ENCODE results near the gene WDR48.
"Not testable (repeated sequence)": the region's sequence is repeated elsewhere in the genome, so short reads cannot be mapped to it uniquely, and the experiment has no call there.

WDR48 gene

DNA sequence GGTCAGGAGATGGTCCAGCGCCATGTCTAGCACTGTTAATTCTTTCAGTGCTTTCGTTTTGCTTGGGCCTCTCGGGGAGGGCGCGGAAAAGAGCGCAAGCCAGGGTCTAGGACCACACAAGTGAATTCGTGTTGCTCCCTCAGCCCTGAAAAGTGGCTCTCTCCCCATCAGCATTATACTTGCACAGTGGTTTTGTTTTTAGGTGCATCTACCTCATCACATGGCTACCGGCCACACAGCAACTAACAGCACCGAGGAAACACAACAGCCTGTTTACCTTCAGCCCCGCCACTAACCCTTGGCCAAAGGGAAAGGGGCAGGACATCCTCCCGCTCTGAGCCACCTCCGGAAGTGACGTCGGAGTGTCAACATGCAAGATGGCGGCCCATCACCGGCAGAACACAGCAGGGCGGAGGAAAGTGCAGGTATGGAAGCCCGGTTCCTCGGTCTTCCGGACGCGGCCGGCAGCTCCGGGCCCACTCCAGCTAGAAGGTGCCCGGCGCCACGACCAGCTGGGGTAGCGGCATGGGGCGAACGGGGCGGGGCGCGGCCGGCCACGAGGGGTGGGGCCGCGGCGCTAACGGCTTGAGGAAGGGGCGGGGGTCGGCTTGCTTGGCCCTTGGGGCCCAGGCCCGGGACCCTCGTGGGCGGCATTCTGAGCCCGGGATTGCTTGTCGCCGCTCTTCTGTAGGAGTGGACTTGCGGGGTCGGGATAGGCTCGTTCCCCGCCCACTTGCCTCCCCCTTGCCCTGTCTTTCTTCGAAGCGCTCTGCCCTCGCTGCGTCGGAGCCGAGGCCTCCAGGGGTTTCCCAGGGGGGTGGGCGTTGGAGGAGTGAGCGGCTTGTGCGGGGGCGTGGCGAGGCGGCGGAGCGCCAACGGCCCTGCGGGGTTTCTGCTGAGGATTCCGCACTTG is at the start of gene WDR48, which contains the start of gene SCN11A:
Gene WDR48, plus strand, starts transcription at position 368 of the 913 bp plus-strand sequence. Its CDS starts 10 bp downstream, at position 378.
Gene SCN11A, minus strand, starts transcription at position 296 of the 913 bp plus-strand sequence. CDS start 101,582 bp downstream, outside the sequence.
- peak; percentile 52 for DNase-seq

DNA sequence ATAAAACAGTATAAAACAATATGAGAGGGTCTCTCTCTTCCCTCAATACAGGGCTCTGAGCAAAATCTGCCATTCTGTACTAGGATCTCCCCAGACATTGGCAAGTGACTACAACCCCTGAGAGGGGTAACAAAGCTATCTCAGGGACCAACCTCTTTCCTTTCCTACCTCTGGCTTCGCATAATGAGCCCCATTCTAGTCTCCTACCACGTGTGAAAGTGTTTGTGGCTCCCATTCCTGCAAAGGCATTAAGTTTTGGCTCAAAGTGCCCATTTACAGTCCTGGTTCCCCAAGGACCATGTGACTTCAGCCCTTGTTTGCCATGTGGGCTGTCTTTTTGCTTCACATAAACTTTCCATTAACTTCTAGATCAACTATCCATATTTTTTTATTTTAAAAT is 46.5 kb upstream of the WDR48 start:
- DNase-seq = no peak

DNA sequence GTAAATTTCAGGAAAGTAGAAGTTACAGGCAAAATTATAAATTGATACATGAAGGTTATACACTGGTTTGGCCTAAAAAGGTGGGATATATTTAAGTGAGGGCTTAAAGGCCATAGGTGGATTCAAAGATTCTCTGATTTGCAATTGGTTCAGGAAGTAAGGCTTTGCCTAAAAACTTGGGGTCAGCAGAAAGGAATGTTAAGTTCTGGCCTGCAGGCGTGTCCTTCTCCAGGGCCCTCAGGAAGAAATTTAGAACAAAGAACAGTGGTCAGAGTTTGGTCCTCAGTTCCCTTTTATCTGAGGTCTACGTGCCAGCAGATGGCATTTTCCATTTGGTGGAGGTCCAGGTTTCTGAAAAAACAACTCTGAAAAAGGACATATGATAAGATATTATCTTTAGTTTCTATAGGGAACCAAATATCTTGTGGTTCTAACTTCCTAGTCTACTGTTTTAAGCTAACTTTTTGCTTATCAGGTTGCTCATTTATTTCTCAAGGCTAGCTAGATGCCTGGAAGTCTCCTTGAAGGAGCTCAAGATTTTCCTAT is 40.6 kb upstream of the WDR48 start:
- no peak for DNase-seq

DNA sequence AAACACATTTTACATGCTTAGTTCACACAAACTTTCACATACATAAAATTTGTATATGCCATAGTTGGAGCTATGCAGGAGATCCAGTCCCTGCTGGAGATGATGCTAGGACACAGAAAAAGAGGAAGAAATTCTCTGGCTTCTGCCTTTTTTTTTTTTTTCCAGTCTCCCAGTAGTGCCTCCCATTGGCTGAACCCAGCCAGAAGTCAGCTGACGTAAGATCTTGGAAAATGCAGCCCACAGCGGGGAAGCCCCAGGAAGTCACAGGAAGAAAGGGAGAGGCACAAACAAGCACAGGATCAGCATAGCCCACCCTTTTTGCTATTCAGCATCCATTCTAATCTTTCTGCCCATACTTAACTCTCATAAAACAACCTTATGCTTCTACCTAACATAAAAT is 38.5 kb upstream of the WDR48 start:
- DNase-seq = no peak

DNA sequence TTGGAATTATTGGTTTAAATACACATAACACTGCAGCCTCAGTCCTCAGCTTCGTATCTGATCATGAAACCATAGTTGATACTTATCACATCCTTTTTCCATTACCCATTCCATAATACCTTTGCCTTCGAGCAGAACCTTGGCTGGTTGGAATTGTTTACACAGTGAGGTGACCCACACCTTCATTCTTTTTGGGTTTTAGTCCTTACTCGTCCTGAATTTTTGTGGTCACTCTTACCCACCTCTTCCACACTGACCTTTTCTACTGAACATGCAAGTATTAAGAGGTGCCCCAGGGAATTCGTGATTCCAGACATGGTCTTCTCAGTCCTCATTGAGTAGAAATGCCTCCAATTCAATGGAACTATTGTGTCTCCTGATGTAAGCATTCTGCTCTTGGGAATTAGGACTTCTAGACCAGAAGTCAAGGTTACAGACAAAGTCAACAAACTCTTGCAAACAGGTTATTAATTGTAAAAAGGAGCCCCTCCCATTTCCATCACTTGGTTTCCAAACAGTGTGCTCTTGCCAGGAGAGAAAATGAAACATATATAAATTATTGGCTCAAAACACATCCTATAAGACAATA is 37.8 kb upstream of the WDR48 start:
- DNase-seq = no peak

DNA sequence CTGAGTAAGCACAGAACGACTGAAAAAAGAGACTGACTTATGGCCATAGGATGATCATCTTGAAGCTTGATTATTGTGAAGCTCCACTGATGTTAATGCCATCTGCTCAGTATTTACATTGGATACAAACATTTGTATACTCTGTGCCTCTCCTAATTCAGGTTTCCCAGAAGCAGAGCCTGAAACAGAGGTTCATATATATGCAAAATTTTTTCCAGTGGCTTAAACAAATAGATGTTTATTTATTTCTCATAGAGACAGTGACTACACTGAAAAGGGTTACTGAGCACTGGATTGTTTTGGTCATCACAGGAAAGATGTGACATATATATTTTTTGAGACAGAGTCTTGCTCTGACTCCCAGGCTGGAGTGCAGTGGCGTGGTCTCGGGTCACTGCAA is 36.4 kb upstream of the WDR48 start:
- no peak for DNase-seq

DNA sequence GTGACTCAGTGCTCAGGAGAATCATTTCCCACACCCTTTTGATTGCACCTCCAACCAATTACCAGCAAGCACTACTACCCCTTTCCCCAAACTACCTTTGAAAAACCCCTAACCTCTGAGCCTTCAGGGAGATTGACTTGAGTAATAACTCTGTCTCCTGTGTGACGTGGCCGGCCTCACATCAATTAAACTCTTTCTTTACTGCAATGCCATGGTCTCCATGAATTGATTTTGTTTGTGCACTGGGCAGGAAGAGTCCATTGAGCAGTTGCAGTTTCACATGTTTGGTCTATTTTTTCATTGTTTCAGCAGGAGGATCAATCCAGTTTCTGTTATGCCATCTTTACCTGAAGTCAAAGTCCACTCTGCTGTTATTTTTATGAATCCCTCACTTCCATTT is 32.5 kb upstream of the WDR48 start:
- DNase-seq = no peak

DNA sequence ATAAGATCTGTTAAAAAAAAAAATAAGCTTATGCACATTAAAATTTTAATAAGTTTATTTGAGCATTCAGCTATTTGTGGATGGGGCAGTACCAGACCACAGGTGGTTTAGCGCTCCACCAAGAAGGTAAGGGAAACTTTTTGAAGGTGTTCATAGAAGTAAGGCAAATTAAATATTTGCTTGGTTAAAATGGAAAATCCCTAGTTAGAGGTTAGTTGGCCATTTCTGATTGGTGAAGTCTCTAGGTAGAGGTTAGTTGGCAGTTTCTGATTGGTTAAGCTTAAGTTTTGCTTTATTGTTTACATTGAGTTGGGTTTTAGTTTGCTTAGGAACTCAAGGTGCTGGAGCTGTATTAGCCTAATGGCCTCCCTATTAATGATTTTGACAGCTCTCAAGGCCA is 30.8 kb upstream of the WDR48 start:
- no peak for DNase-seq

DNA sequence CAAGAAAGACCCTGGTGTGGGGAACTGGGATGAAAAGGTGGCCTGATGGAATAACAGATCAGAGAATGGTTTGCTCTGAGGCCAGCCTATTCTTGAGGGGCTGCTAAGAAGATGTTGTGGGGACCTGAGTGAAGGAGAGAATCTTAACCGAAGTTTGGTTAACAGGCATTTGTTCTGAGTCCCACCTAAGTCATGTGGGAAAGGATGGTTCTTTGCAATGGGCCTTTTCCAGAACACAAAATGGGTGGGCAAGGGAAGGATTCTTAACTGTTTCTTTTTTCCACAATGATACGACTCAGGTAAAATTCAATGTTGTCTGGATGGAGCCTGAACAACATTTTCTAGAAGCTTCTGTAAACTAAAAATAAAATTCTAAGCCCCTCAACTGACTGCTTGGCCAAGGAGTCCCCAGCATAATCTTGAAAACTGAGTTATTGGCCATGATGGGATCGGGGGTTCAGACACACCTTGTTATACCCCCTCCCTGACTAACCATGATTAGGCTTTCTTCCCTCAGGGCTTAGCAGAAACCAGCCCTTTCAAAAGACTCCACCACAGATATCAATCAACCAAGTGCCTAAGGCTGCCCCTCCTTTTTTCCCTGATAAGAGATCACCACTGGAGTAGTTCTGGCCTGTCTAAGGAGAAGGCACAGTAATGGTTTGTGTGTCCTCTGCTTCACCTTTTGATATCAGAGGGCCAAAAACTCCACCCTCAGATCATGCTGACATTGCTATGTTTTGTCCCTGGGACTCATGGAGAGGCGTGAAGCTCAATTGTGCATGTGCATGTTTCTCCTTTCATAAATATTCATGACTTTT is 30.1 kb upstream of the WDR48 start:
- DNase-seq = no peak

DNA sequence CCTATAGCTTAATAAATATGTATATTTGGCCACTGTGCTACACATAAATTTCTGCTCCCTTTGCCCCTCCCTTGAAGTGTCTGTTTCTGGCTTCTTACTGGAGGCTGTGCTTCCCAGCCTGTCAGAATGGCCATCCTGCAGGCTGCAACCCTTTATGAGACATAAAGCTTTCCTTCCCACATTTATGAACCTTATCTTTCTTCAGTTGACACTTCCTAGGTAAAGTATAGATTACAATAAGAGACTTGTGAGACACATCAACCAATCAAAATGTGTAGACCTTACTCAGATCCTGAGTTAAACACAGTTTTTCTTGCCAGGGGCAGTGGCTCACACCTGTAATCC is 29.6 kb upstream of the WDR48 start:
- DNase-seq = no peak

DNA sequence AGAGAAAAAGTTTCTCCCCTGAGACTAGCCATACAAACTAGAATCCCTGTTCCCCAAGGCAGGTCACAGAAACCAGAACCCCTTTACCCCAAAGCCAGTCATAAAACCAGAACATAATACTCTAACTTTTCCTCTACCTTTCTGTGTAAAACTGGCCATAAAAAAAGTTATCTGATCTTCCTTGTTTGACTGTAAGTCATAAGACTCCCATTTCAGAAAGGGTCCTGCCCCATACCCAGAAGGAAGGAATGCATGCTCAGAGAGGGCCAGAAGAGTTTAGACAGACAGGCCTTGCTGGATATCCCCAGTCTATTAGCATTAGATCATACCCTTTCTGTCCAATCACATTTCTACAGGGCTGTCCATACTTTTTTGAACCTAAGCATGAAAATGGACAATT is 27.3 kb upstream of the WDR48 start:
- DNase-seq = no peak

DNA sequence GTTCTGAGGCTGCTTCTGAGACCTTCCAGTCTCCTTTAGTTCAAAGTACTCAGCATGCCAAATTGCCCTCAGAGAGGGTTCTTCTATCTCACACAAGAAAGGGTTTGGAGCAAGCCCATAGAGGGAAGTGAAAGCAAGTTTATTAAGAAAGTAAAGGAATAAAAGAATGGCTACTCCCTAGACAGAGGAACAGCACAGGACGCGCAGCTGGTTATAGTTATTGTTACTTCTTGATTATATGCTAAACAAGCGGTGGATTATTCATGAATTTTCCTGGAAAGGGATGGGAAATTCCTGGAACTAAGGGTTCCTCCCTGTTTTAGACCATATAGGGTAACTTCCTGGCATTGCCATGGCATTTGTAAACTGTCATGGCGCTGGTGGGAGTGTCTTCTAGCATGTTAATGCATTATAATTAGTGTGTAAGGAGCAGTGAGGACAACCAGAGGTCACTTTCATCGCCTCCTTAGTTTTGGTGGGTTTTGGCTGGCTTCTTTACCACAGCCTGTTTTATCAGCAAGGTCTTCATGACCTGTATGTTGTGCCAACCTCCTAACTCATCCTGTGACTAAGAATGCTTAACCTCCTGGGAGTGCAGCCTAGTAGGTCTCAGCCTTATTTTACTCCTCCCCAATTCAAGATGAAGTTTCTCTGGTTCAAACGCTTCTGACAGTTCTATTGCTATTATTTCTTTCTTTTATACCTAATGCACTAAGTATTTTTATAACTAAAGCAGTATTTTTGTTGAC is 26.4 kb upstream of the WDR48 start:
- no peak for DNase-seq

DNA sequence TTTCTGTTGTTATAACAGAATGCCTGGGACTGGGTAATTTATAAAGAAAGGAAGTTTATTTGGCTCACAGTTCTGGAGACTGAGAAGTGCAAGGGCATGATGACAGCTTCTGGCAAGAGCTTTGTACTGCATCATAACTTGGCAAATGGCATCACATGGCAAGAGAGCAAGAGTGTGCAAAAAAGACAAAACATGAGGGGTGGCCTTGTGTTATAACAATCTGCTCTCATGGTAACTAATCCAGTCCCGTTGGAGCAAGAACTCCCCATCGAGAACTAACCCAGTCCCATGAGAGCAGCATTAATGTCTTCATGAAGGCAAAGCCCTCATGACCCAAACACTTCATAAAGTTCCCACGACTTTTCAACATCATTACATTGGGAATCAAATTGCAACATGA is 23.3 kb upstream of the WDR48 start:
- DNase-seq = no peak

DNA sequence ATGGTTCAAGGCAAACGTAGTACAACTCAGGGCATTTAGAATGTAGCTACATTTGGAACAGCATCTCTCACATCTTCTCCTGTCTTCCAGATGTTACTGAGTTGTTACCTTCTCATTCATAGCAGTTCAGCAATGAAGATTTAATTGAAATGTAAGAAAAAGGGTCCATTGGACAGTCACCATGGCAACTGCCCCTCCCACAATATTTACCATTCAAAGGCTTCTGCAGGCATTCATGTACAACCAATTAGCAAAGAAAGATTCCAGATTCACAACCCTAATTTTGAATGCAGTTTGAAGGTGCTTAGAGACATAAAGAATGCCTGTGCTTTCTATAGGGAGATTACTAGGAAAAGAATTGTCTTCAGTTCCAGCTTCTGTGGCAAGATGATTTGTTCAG is 22.3 kb upstream of the WDR48 start:
- DNase-seq = no peak

DNA sequence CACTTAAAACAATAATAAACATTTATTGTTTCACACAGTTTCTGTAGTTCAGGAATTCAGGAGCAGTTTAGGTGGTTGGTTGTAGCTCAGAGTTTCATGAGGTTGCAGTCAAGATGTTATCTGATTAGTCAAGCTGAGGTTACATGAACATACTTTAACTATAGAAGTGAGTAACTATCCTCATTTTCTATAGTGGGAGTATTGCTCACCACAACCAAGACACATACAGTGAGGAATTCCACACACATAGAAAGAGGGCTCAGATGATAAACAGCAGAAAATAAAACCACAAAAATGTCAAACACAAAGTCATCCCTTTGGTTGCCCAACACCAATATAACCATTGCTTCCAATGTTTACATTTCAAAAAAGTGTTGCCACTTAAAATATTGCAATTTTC is 13.7 kb upstream of the WDR48 start:
- DNase-seq = no peak

DNA sequence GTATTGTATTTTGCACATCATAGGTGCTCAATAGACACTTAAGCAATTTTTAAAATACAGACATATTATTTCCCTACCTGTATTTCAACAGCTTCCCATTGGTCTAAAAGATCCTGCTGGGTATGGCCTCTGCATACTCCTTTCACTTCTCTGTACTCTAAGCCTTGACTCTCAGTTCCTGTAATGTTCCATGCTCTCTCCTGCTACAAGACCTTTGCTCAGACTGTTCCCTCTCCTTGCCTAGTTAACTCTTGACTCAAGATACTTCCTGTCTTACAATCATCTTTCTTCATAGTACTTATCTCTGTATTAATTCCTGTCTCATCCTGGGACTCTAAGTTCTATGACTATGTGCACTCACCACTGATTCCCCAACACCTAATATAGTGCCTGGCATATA is 1.8 kb upstream of the WDR48 start:
- DNase-seq = no peak

DNA sequence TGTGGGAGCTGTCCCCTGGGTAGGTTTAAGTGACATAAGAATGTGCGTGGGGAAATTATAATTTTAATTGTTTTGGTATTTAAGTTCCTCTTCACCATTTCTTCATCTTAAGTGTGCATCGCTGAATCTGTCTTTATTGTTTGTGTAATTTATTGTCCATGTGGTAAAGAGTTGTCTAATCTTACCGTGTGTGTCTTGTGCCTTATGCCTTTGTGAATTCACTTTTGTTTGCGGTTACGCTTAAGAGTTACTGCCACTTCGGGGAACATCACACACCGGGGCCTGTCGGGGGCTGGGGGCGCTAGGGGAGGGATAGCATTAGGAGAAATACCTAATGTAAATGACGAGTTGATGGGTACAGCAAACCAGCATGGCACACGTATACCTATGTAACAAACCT is 767 bp downstream of the WDR48 start:
- DNase-seq = no peak

DNA sequence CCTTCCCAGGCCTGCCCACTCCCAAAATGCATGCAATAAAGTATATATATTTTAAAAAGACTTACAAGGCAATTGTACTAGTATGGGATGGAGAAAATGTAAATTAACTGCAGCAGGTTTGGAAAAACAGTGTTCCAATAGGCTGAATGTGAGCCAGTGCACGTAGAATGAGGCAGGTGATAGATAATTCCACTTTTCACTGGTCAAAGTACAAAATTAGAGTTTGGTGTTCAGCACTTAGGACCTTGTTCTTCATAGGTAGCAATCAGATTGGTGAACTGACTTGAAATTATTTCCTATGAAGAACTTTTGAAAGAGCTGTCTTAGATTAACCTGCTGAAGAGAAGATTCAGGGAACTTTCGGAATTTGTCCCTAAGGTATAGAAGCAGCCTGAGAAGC is 1.9 kb downstream of the WDR48 start:
- no peak for DNase-seq

DNA sequence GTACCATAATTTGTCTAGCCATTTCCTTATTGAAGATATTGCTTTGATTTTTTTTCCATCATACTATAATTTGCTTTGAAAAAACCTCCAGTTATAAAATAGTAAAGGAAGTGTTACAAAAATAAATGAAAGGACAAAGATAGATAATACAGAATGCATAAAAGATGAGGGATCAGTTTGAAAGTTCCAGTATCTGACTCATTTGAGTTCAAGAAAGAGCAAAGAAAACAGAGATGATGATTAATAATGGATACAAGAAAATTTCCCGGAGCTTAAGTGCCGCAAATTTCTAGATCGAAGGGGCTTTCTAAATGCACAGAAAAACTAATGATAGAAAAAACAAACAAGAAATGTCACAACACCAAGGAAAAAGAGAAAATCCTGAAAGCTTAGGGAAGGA is 4.3 kb downstream of the WDR48 start:
- no peak for DNase-seq

DNA sequence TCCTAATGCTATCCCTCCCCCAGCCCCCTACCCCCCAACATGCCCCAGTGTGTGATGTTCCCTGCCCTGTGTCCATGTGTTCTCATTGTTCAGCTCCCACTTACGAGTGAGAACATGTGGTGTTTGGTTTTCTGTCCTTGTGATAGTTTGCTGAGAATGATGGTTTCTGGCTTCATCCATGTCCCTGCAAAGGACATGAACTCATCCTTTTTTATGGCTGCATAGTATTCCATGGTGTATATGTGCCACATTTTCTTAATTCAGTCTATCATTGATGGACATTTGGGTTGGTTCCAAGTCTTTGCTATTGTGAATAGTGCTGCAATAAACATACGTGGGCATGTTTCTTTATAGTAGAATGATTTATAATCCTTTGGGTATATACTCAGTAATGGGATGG is 9.4 kb downstream of the WDR48 start:
- DNase-seq = not testable (repeated sequence)

DNA sequence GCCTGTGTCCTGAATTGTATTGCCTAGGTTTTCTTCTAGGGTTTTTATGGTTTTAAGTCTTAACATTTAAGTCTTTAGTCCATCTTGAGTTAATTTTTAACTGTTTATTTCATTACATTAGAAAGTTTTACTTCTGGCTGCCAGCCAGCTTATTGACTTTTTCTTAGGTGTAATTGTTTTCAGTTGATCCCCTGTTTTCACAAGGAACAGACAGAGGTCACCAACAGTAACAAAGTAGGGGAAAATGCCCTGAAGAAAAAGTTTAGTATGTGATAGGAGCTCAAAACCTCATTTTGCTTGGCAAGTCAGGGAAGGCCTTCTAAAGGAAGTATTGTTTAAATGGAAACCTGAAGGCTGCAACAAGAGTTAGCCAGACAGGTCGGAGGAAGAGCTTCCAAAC is 10.4 kb downstream of the WDR48 start:
- DNase-seq = no peak

DNA sequence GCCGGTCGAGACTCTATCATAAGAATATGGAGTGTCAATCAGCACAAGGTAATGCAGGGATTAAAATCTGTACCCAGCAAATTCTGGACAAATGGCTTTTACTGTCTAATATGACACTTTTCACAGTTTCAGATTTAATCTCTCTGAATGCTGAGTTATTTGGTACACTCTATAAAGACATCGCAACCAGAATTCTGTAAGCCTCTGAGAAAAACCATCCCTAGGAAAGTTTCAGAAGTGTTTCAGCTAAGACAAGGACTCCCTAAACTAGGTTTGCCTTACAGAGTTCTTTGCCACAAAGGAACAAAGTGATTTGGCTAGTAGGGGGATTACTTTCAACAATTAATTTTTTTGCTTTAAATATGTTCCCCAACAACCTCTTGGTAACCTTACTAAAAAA is 11.3 kb downstream of the WDR48 start:
- DNase-seq = no peak

DNA sequence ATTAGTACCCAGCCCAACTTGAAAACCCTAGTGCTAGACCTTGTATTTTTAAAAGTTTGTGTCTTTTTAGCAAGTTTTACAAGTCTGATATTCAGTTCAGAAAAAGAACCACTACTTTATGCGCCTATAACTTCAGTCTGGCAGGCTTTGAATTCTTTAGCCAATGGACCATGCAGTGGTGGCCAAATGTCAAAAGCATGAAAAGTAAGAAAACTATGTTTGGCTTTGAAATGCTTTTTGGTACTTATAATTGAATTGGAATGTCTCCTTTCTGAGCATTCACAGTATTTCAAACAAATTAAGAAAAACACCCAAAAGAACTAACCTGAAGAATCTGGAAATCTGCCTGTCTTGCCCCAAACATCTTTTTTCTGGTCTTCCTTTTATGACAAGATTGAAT is 12.8 kb downstream of the WDR48 start:
- no peak for DNase-seq
